Activated naive CD4-positive, alpha-beta T cell treated with anti-CD3 and anti-CD28 coated beads, Interleukin-2, amount 50 U/mL, for 72 hours (primary cell): Measurements from ENCODE around the gene SLC8B1. TPM values are rescaled to one million over a fixed set of nuclear protein-coding genes. Genes with fewer than 3 reads are reported as not detected.

ENCODE experiments used
- ATAC-seq, 2 donors: fragments of 150-1000 bp; cut with Tn5 transposase; 2 replicates each; pipeline ENCODE4 v1.10.0; 2021; ENCODE audit warnings: mild to moderate bottlenecking in 2 of 2, moderate library complexity in 2 of 2
- DNase-seq, 2 donors: peaks; one replicate each; pipeline ENCODE4 v3.0.0; 2021 to 2022; ENCODE audit warnings: low spot score in 2 of 2
- H3K27ac Mint-ChIP-seq, 2 donors: one replicate each; pipeline ENCODE4 v1.8.0; 2022; ENCODE audit warnings: mild to moderate bottlenecking in 2 of 2, mixed read lengths in 2 of 2
- H3K36me3 Mint-ChIP-seq, 2 donors: one replicate each; pipeline ENCODE4 v1.8.0; 2022; ENCODE audit warnings: mixed read lengths in 2 of 2
- H3K9me3 Mint-ChIP-seq, 2 donors: one replicate each; pipeline ENCODE4 v1.8.0; 2022; ENCODE audit warnings: mixed read lengths in 2 of 2
- total RNA-seq, 2 donors: library from RNA; stranded (reverse); gene quantifications; one replicate each; pipeline ENCODE4 v1.2.3, GENCODE V29; 2022

Gene SLC8B1
- total RNA-seq: 10 to 100 TPM; 24.2 to 28.5 TPM

DNA sequence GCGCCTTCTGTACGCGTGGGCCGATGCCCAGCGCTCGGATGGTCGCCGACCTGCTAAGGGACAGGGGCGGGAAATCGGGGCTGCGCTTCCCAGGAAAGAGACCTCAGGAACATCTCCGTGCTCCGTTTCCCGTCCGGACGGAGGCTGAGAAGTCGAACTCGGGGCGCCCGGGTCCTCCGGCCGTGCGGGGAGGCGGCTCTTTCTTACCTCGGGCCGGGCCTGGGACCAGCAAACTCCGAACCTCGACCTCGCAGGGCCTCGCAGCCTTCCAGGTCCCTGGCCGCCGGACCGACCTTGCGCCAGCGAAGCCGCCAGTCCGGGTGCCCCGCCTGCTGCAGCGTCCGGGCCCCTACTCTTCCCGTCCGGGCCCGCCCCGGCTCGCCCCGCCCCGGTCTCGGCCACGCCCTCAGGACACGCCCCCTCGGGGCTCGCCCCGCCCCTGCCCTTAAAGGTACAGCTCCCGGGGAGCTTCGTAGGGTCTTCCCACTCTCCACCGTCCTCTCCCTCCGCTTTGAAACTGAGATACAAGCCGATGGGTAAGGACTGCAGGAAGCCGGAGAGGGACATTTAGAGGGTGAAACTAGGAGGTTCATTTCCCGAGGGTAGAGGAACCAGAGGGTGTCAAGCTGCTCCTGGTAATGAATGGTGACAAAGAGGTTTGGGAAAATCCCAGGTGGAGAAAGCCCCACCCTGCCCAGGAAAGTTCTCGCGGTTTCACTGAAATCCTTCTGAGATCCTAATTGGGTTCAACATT lies at the start of gene SLC8B1:
TSS of gene SLC8B1 (minus strand) at position 324 of the 754 bp plus-strand sequence. CDS start 2,231 bp downstream, outside the sequence.
- Mint-ChIP-seq H3K27ac (peak within 1 kb of the TSS; percentile 72 to 82), H3K36me3 (peaks cover 15 to 19% of the 10 kb centered on the region in 2 donors), H3K9me3 (no peaks in the 10 kb centered on the region)
- peak; percentile 88 to 95 for DNase-seq
- ATAC-seq: peak; percentile 97 to 100

DNA sequence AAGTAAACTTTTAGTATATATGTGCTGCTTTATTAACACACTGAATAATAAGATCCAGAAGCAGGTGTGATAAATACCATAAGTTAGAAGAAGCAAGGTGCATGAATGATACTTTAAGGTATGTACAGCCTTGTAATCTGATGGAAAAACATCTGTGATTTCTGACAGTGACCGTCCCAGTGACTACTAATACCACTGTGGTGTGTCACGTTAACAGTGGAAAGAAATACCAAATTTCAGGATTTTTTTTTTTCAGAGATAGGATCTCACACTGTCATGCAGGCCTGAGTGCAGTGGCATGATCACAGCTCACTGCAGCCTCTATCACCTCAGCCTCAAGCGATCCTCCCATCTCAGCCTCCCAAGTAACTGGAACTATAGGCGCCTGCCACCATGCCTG lies 47.3 kb upstream of the SLC8B1 start:
- H3K27ac Mint-ChIP-seq: peak overlapping the region in 1 of 2 donors; percentile 29
- DNase-seq: no peak
- H3K9me3 Mint-ChIP-seq: no peaks in the 10 kb centered on the region
- no peak for ATAC-seq
- no peaks in the 10 kb centered on the region for H3K36me3 Mint-ChIP-seq

GRCh38 chr12:113381220-113381619 lies 46.3 kb upstream of the SLC8B1 start:
- DNase-seq (no peak), ATAC-seq (no peak)
- Mint-ChIP-seq H3K36me3 (no peaks in the 10 kb centered on the region), H3K9me3 (no peaks in the 10 kb centered on the region), H3K27ac (peak overlapping the region in 1 of 2 donors; percentile 38)

DNA sequence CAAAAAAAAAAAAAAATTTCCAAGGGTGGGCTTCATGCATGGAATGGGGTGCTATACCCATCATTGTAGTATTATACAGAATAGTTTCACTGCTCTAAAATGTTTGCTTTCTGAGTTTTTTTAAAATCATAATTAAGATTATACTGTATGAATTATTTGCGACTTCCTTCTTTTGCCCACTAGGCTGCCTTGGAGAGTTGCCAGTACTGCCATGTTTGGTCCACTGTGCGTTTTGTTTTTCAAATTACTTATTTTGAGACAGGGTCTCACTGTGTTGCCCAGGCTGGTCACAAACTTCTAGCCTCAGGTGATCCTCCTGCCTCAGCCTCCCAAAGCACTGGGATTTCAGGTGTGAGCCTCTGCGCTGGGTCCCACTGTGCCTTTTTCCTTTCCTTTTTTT lies 43.4 kb upstream of the SLC8B1 start:
- ATAC-seq (no peak), DNase-seq (no peak)
- Mint-ChIP-seq H3K27ac (no peak overlapping the region), H3K36me3 (no peaks in the 10 kb centered on the region), H3K9me3 (no peaks in the 10 kb centered on the region)

- no peak overlapping the region for H3K27ac Mint-ChIP-seq
- DNase-seq: no peak
- H3K36me3 Mint-ChIP-seq: no peaks in the 10 kb centered on the region
- H3K9me3 Mint-ChIP-seq: no peaks in the 10 kb centered on the region
- ATAC-seq: no peak
Observed at GRCh38 chr12:113374823-113375428, 40.0 kb upstream of the SLC8B1 start.

DNA sequence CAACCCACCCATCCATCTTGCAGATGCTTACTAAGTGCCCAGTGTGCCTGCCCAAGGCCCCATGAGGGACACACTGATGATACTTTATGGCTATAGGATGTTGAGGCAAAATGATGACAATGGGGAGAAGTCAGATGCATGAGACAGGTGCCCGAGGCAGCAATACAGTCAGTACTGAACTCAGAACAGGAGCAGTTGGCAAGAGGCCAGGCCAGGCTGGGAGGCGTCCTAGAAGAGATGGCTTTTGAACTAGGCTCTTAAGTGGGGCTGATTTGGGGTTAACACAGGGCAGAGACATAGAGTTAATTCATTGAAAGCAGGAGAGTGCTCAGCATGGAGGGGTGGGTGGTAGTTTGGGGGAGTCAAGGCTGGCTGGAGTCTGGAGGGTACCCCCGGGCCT lies 39.1 kb upstream of the SLC8B1 start:
- DNase-seq (no peak), ATAC-seq (no peak)
- peak overlapping the region in 1 of 2 donors; percentile 2 for H3K27ac Mint-ChIP-seq
- H3K36me3 Mint-ChIP-seq: no peaks in the 10 kb centered on the region
- no peaks in the 10 kb centered on the region for H3K9me3 Mint-ChIP-seq

- no peak overlapping the region for H3K27ac Mint-ChIP-seq
- H3K9me3 Mint-ChIP-seq: no peaks in the 10 kb centered on the region
- no peak for ATAC-seq
Observed at GRCh38 chr12:113373440-113373839, 38.5 kb upstream of the SLC8B1 start.

GRCh38 chr12:113372371-113372770 lies 37.5 kb upstream of the SLC8B1 start:
- no peak for ATAC-seq
- H3K9me3 Mint-ChIP-seq: no peaks in the 10 kb centered on the region
- no peak for DNase-seq
- H3K36me3 Mint-ChIP-seq: no peaks in the 10 kb centered on the region
- H3K27ac Mint-ChIP-seq: no peak overlapping the region

More at GRCh38 chr12:113373440-113373839, 38.5 kb upstream of the SLC8B1 start:
- no peaks in the 10 kb centered on the region for H3K36me3 Mint-ChIP-seq
- no peak for DNase-seq

GRCh38 chr12:113371808-113372207 lies 36.9 kb upstream of the SLC8B1 start:
- no peaks in the 10 kb centered on the region for H3K36me3 Mint-ChIP-seq
- ATAC-seq: no peak
- H3K9me3 Mint-ChIP-seq: no peaks in the 10 kb centered on the region
- DNase-seq: no peak
- H3K27ac Mint-ChIP-seq: peak overlapping the region in 1 of 2 donors; percentile 65

- H3K27ac Mint-ChIP-seq: no peak overlapping the region
- H3K36me3 Mint-ChIP-seq: no peaks in the 10 kb centered on the region
- H3K9me3 Mint-ChIP-seq: no peaks in the 10 kb centered on the region
- no peak for DNase-seq
- no peak for ATAC-seq
Observed at GRCh38 chr12:113370923-113371682, 36.2 kb upstream of the SLC8B1 start.

DNA sequence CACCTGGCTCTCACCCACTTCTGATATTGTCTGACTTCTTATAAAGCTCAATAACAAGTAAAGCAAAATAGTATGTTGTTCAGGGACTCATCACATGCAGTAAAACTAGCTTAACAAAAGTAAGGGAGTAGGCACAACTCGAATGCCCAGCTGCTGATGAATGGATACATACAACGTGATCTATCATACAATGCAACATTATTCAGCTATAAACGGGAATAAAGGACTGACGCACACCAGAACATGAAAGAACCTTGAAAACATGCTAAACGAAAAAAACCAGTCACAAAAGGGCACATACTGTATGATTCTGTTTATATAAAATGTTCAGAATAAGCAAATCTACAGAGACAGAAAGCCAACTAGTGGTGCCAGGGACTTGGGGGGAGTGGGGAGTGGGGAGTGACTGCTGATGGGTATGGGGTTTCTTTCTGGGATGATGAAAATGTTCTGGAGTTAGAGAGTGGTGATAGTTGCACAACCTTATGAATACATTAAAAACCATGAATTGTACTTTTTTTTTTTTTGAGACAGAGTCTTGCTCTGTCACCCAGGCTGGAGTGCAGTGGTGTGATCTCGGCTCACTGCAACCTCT lies 34.6 kb upstream of the SLC8B1 start:
- H3K9me3 Mint-ChIP-seq: no peaks in the 10 kb centered on the region
- H3K36me3 Mint-ChIP-seq: no peaks in the 10 kb centered on the region
- DNase-seq (no peak), ATAC-seq (no peak)
- no peak overlapping the region for H3K27ac Mint-ChIP-seq

DNA sequence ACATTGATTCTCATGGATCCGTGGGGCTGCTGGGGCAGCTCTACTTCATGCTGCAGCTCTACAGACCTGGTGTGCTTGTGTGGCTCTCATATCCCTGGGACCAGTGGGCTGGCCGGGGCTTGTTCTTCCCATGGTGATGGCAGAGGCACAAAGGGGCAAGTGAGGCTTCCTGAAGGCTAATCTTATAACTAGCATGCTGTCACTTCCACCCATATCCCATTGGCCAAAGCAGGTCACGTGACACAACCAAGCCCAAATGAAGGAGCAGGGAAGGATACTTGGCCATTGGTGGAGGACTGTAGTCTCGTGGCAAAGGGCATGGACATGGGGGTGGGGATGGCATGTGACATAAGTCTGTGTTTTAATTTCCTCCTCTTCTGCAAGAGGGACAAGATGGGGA lies 33.4 kb upstream of the SLC8B1 start:
- peak overlapping the region in 1 of 2 donors; percentile 25 for H3K27ac Mint-ChIP-seq
- H3K9me3 Mint-ChIP-seq: no peaks in the 10 kb centered on the region
- no peak for ATAC-seq
- H3K36me3 Mint-ChIP-seq: no peaks in the 10 kb centered on the region
- no peak for DNase-seq

- ATAC-seq: no peak
- Mint-ChIP-seq H3K36me3 (no peaks in the 10 kb centered on the region), H3K9me3 (no peaks in the 10 kb centered on the region), H3K27ac (no peak overlapping the region)
- DNase-seq: no peak
Observed at GRCh38 chr12:113366827-113367226, 31.9 kb upstream of the SLC8B1 start.

GRCh38 chr12:113365639-113366395 lies 30.9 kb upstream of the SLC8B1 start:
- H3K36me3 Mint-ChIP-seq: no peaks in the 10 kb centered on the region
- DNase-seq (no peak), ATAC-seq (no peak)
- H3K9me3 Mint-ChIP-seq: no peaks in the 10 kb centered on the region
- no peak overlapping the region for H3K27ac Mint-ChIP-seq

GRCh38 chr12:113364698-113365097 lies 29.8 kb upstream of the SLC8B1 start:
- DNase-seq (no peak), ATAC-seq (no peak)
- Mint-ChIP-seq H3K27ac (no peak overlapping the region), H3K9me3 (no peaks in the 10 kb centered on the region), H3K36me3 (peaks cover 0 to under 1% of the 10 kb centered on the region in 2 donors)
